Rectal smooth muscle tissue (tissue), 1 donor: ENCODE measurements around the gene FUBP1.
"Not testable (repeated sequence)": the region's sequence is repeated elsewhere in the genome, so short reads cannot be mapped to it uniquely, and the experiment has no call there.

Source experiments
- H3K27ac ChIP-seq: one replicate; pipeline ENCODE4 v1.7.0; 2013; ENCODE audit warnings: low read depth, low read length, inconsistent platforms
- H3K27me3 ChIP-seq: one replicate; pipeline ENCODE4 v1.7.0; 2013; ENCODE audit warnings: low read length; ENCODE audit not compliant: control insufficient read depth, insufficient read depth
- H3K36me3 ChIP-seq: one replicate; pipeline ENCODE4 v1.7.0; 2013; ENCODE audit warnings: low read length; ENCODE audit not compliant: control insufficient read depth, insufficient read depth
- H3K4me1 ChIP-seq: one replicate; pipeline ENCODE4 v1.7.0; 2013; ENCODE audit warnings: low read length; ENCODE audit not compliant: control insufficient read depth, insufficient read depth
- H3K4me3 ChIP-seq: one replicate; pipeline ENCODE4 v1.7.0; 2013; ENCODE audit warnings: low read length
- H3K9ac ChIP-seq: one replicate; pipeline ENCODE4 v1.7.0; 2013; ENCODE audit warnings: low read length

Gene FUBP1

DNA sequence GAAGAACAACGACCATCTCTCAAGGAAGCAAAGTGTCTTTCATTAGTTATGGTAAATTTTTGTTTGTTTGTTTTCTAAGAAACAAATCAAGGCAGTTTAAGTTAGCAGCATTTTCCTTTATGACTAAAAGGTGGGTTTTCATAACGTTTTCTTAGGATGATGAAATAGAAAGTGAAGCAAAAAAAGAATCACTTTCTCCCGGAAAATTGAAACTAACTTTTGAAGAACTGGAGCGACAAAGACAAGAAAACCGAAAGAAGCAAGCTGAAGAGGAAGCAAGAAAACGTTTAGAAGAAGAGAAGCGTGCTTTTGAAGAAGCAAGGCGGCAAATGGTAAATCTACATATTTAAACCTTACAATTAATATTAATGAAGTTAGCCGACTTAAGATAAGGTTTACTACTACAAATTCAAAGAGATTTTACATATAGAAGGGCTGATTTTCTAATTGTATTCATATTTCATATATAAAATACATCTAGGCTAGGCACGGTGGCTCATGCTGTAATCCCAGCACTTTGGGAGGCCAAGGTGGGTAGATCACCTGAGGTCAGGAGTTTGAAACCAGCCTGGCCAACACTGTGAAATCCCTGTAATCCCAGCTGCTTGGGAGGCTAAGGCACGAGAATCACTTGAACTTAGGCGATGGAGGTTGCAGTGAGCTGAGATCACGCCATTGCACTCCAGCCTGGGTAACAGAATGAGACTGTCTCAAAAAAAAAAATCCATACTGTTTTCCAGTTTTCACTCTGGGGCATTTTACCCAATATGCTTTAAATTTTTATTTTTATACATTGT, 52.1 kb downstream of the FUBP1 start:
- Histone ChIP-seq H3K4me3 (no peak overlapping the region), H3K9ac (no peak overlapping the region), H3K4me1 (no peaks in the 10 kb centered on the region), H3K27me3 (no peaks in the 10 kb centered on the region), H3K27ac (peak overlapping the region; percentile 6), H3K36me3 (peaks cover 3% of the 10 kb centered on the region)

DNA sequence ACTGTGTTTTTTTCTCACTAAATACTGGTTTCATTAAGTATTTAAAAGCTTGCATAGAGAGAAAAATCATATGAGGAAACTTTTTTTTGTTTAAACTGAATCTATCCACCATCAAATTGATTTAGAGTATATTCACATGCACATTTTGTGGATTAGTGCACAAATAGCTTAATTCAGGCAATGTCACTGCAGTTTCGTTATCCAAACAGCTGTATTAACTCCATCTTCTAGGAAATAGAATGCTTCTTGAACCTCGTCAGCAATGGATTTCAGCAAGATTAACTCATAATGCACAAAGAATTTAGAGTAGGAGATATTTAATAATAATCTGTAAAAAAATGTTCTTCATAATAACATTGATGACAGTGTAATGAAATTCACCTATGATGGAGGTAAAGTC, 52.9 kb downstream of the FUBP1 start:
- H3K4me3 ChIP-seq, result no peak overlapping the region
- no peaks in the 10 kb centered on the region for H3K4me1 ChIP-seq
- H3K36me3 ChIP-seq, result peaks cover 3% of the 10 kb centered on the region
- no peaks in the 10 kb centered on the region for H3K27me3 ChIP-seq
- no peak overlapping the region for H3K27ac ChIP-seq
- no peak overlapping the region for H3K9ac ChIP-seq

DNA sequence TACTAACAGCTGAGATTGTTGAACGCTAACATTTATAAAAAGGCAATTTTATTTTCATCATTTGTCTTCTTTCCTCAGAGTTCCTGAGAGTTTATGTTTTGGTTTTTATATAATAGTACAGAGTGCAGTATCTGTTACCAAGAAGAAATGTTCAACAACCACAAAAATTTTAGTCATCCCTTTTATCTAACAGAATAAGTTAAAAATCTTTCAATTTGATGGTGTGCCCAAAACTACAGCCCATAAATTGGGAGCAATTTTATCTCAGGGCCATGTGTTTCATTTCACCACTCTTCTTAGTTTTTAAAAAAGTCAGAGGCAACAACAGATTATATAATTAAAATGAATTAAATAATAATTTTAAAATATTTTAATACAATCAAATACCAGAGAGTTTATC, 53.4 kb downstream of the FUBP1 start:
- Histone ChIP-seq H3K4me3 (no peak overlapping the region), H3K9ac (no peak overlapping the region), H3K4me1 (no peaks in the 10 kb centered on the region), H3K27ac (no peak overlapping the region), H3K36me3 (peaks cover 3% of the 10 kb centered on the region), H3K27me3 (no peaks in the 10 kb centered on the region)

GRCh38 chr1:77918918-77919317, 60.0 kb downstream of the FUBP1 start:
- not testable (repeated sequence) for H3K36me3 ChIP-seq

GRCh38 chr1:77910116-77910515, 68.8 kb downstream of the FUBP1 start:
- Histone ChIP-seq H3K27ac (no peak overlapping the region), H3K36me3 (no peaks in the 10 kb centered on the region), H3K27me3 (no peaks in the 10 kb centered on the region), H3K9ac (no peak overlapping the region), H3K4me1 (no peaks in the 10 kb centered on the region), H3K4me3 (no peak overlapping the region)

More at GRCh38 chr1:77918918-77919317, 60.0 kb downstream of the FUBP1 start:
- H3K27ac ChIP-seq, H3K27me3 ChIP-seq, H3K9ac ChIP-seq, H3K4me3 ChIP-seq, H3K4me1 ChIP-seq: not testable (repeated sequence)

- Histone ChIP-seq H3K4me3 (no peak overlapping the region), H3K36me3 (no peaks in the 10 kb centered on the region), H3K27me3 (no peaks in the 10 kb centered on the region), H3K4me1 (no peaks in the 10 kb centered on the region), H3K27ac (no peak overlapping the region), H3K9ac (no peak overlapping the region)
Observed at GRCh38 chr1:77906624-77907023, 72.2 kb downstream of the FUBP1 start.

DNA sequence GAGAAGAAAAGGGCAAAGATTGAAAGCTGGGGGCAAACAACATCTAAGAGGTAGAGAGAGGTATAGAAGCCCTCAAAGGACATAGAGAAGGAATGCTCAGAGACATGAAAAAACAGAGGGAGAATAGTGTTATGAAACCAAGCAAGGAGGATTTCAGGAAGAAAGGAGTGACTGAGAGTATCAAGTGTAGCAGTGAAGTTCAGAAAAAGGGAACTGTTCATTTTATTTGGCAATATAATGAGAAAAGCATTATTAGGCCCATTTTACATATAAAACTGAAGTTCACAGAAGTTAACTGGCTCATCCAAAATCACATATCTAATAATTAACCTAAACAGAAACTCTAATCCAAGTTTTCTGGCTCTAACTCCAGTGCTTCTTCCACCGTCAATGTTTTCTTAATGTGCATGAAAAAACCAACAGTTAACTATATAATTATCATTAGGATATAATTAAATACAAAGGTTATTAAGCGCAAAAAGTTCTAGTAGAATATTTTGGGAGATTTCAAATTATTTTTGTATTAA, 72.8 kb downstream of the FUBP1 start:
- Histone ChIP-seq H3K36me3 (no peaks in the 10 kb centered on the region), H3K27ac (no peak overlapping the region), H3K9ac (no peak overlapping the region), H3K27me3 (no peaks in the 10 kb centered on the region), H3K4me1 (peaks cover under 1% of the 10 kb centered on the region), H3K4me3 (no peak overlapping the region)

GRCh38 chr1:77905603-77906002, 73.3 kb downstream of the FUBP1 start:
- Histone ChIP-seq H3K27me3 (no peaks in the 10 kb centered on the region), H3K9ac (no peak overlapping the region), H3K4me3 (no peak overlapping the region), H3K27ac (no peak overlapping the region), H3K4me1 (peaks cover 2% of the 10 kb centered on the region), H3K36me3 (no peaks in the 10 kb centered on the region)

GRCh38 chr1:77900687-77901293, 78.1 kb downstream of the FUBP1 start:
- Histone ChIP-seq H3K27ac (peak overlapping the region; percentile 23), H3K4me1 (peaks cover 2% of the 10 kb centered on the region), H3K4me3 (no peak overlapping the region), H3K36me3 (no peaks in the 10 kb centered on the region), H3K9ac (no peak overlapping the region), H3K27me3 (no peaks in the 10 kb centered on the region)

- no peak overlapping the region for H3K4me3 ChIP-seq
Observed at GRCh38 chr1:77899647-77900320, 79.1 kb downstream of the FUBP1 start.

More at GRCh38 chr1:77899647-77900320, 79.1 kb downstream of the FUBP1 start:
- no peak overlapping the region for H3K9ac ChIP-seq
- H3K27ac ChIP-seq, result no peak overlapping the region
- H3K4me1 ChIP-seq, result peaks cover 2% of the 10 kb centered on the region
- H3K27me3 ChIP-seq, result no peaks in the 10 kb centered on the region
- H3K36me3 ChIP-seq, result no peaks in the 10 kb centered on the region
